ENCODE measurements around the gene APOD.

GRCh38 chr3:195554458-195554857, 29.3 kb downstream of the APOD start:
- TF ChIP-seq POLR2A (IDR thresholded peaks at IDR 0.05) (no peak), CTCF (IDR thresholded peaks at IDR 0.05) (no peak), EP300 (IDR thresholded peaks at IDR 0.05) (no peak)

Data from tibial nerve (tissue), 4 donors.